ENCODE results near the gene PTDSS2.

DNA sequence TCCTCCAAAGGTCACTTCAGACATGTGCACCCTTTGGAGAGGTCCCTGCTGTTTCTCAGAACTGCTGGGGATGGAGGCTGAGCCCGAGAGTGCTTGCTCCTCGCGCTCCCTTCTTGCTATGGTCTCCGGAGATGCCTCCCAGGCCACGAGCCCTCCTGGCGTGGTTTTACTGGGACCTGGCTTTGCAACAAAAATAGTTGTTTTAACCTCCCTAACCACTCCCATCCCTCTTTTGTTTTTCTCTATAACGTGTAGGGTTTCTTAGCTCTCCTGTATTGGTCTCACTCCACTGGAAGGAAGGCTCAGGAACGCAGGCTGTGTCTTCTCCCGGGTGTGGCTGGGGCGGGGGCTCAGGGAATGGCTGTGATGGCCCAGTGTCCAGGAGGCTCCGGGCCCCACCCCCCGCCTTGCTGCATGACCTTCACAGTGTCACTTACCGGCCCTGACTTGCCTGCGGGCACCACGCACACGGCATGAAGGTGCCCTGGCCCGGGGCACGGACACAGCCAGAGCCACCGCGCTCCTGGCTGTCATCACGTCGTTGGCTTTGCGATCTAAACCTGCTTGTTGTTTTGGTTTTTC is 5.6 kb downstream of the PTDSS2 start:
- TF ChIP-seq, protein P1, sequence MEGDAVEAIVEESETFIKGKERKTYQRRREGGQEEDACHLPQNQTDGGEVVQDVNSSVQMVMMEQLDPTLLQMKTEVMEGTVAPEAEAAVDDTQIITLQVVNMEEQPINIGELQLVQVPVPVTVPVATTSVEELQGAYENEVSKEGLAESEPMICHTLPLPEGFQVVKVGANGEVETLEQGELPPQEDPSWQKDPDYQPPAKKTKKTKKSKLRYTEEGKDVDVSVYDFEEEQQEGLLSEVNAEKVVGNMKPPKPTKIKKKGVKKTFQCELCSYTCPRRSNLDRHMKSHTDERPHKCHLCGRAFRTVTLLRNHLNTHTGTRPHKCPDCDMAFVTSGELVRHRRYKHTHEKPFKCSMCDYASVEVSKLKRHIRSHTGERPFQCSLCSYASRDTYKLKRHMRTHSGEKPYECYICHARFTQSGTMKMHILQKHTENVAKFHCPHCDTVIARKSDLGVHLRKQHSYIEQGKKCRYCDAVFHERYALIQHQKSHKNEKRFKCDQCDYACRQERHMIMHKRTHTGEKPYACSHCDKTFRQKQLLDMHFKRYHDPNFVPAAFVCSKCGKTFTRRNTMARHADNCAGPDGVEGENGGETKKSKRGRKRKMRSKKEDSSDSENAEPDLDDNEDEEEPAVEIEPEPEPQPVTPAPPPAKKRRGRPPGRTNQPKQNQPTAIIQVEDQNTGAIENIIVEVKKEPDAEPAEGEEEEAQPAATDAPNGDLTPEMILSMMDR (IDR thresholded peaks at IDR 0.05) = no peak
- no peak for TF ChIP-seq NR2C2 (CRISPR knock-in tag; IDR thresholded peaks at IDR 0.05)
- no peak for TF ChIP-seq PRRX2 (CRISPR knock-in tag; IDR thresholded peaks at IDR 0.05)
- TF ChIP-seq, protein P2, sequence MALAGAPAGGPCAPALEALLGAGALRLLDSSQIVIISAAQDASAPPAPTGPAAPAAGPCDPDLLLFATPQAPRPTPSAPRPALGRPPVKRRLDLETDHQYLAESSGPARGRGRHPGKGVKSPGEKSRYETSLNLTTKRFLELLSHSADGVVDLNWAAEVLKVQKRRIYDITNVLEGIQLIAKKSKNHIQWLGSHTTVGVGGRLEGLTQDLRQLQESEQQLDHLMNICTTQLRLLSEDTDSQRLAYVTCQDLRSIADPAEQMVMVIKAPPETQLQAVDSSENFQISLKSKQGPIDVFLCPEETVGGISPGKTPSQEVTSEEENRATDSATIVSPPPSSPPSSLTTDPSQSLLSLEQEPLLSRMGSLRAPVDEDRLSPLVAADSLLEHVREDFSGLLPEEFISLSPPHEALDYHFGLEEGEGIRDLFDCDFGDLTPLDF (CRISPR knock-in tag; IDR thresholded peaks at IDR 0.05) = no peak
- no peak for TF ChIP-seq ZNF423 (CRISPR knock-in tag; IDR thresholded peaks at IDR 0.05)
- TF ChIP-seq ZBTB21 (CRISPR knock-in tag; IDR thresholded peaks at IDR 0.05; ENCODE audit: borderline replicate concordance) = no peak
- TF ChIP-seq FOXJ3 (CRISPR knock-in tag; IDR thresholded peaks at IDR 0.05; ENCODE audit: borderline replicate concordance) = no peak
- no peak for TF ChIP-seq TCF7 (CRISPR knock-in tag; IDR thresholded peaks at IDR 0.05; ENCODE audit: low read depth)
- TF ChIP-seq NR3C1 (CRISPR knock-in tag; conservative IDR thresholded peaks at IDR 0.05; ENCODE audit: low read depth) = no peak
- no peak for TF ChIP-seq NR1H2 (CRISPR knock-in tag; IDR thresholded peaks at IDR 0.05)
- TF ChIP-seq ETV6 (CRISPR knock-in tag; IDR thresholded peaks at IDR 0.05) = no peak
- no peak for TF ChIP-seq SP1 (CRISPR knock-in tag; conservative IDR thresholded peaks at IDR 0.05)
- no peak for TF ChIP-seq ZNF232 (CRISPR knock-in tag; IDR thresholded peaks at IDR 0.05)
- TF ChIP-seq, protein P3, sequence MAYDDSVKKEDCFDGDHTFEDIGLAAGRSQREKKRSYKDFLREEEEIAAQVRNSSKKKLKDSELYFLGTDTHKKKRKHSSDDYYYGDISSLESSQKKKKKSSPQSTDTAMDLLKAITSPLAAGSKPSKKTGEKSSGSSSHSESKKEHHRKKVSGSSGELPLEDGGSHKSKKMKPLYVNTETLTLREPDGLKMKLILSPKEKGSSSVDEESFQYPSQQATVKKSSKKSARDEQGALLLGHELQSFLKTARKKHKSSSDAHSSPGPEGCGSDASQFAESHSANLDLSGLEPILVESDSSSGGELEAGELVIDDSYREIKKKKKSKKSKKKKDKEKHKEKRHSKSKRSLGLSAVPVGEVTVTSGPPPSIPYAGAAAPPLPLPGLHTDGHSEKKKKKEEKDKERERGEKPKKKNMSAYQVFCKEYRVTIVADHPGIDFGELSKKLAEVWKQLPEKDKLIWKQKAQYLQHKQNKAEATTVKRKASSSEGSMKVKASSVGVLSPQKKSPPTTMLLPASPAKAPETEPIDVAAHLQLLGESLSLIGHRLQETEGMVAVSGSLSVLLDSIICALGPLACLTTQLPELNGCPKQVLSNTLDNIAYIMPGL (CRISPR knock-in tag; IDR thresholded peaks at IDR 0.05) = no peak
